Lower leg skin (tissue), 4 donors: Measurements from ENCODE around the gene NFIX. TPM values are rescaled to one million over a fixed set of nuclear protein-coding genes. Genes with fewer than 3 reads are reported as not detected.

Experiments used
- DNase-seq, 2 donors: peaks; one replicate each; pipeline ENCODE4 v3.0.0-alpha.2; 2019; ENCODE audit warnings: low spot score in 2 of 2
- H3K4me3 ChIP-seq: fragments of 200-600 bp; sonication (generic); 2 replicates; pipeline ENCODE4 v1.5.1; 2017; ENCODE audit warnings: mild to moderate bottlenecking, low read depth; ENCODE audit not compliant: poor library complexity, severe bottlenecking
- CTCF ChIP-seq, 3 donors: fragments of 450-650 bp; IDR thresholded peaks; one replicate each; pipeline ENCODE4 v1.5.1; 2016; ENCODE audit warnings: antibody characterized with exemption in 3 of 3, mild to moderate bottlenecking in 3 of 3, moderate library complexity in 2 of 3
- POLR2A ChIP-seq, 2 donors: fragments of 450-650 bp; IDR thresholded peaks; one replicate each; pipeline ENCODE4 v1.6.1; 2016 to 2017; ENCODE audit warnings: antibody characterized with exemption in 2 of 2, mild to moderate bottlenecking in 1 of 2, moderate library complexity in 1 of 2
- WGBS, 2 donors: methylation state at CpG; one replicate each; pipeline ENCODE4 v1.1.5; 2018; 5-methylcytosine and 5-hydroxymethylcytosine counted together
- intact Hi-C: fragments of 100-400 bp; cut with DNase I; formaldehyde crosslinking; loops from one replicate; pipeline ENCODE4 v1.15.0; 2023; ENCODE audit warnings: low total_unique reads
- total RNA-seq, 4 donors: library from RNA; depleted of rRNA; stranded (reverse); fragments of >200 nt; gene quantifications; one replicate each; pipeline ENCODE4 v1.1.0, GENCODE V29; 2016

The NFIX gene
- total RNA-seq, 4 donors from 2014 or later, result 119 to 177 (median 136) TPM

GRCh38 chr19:13055213-13056051 is 60.2 kb downstream of the NFIX start:
- no peak overlapping the region for H3K4me3 ChIP-seq
- intact Hi-C loops, result no loop called here
- DNase-seq, result peak; percentile 63 to 95
- WGBS, 2 donors, result 13 to 25% methylated on average over 17 to 26 of the region's 29 CpGs
- TF ChIP-seq POLR2A (IDR thresholded peaks at IDR 0.05) (no peak), CTCF (IDR thresholded peaks at IDR 0.05) (no peak)

GRCh38 chr19:13056052-13056660 is 60.9 kb downstream of the NFIX start:
- intact Hi-C loops, result no loop called here
- H3K4me3 ChIP-seq, result no peak overlapping the region
- 21 to 31% methylated on average over 17 of the region's 17 CpGs for WGBS, 2 donors
- peak; percentile 79 to 96 for DNase-seq
- no peak for TF ChIP-seq POLR2A (IDR thresholded peaks at IDR 0.05)
- no peak for TF ChIP-seq CTCF (IDR thresholded peaks at IDR 0.05)

GRCh38 chr19:13057147-13057572 is 61.9 kb downstream of the NFIX start:
- TF ChIP-seq POLR2A (IDR thresholded peaks at IDR 0.05) (no peak), CTCF (IDR thresholded peaks at IDR 0.05) (no peak)
- no peak overlapping the region for H3K4me3 ChIP-seq
- WGBS, 2 donors, result 21 to 24% methylated on average over 15 of the region's 15 CpGs
- DNase-seq, result no peak
- intact Hi-C loops, result no loop called here

GRCh38 chr19:13057744-13058143 is 62.5 kb downstream of the NFIX start:
- TF ChIP-seq CTCF (IDR thresholded peaks at IDR 0.05) (no peak), POLR2A (IDR thresholded peaks at IDR 0.05) (no peak)
- no peak overlapping the region for H3K4me3 ChIP-seq
- no peak for DNase-seq
- WGBS, 2 donors, result 43 to 51% methylated on average over 2 of the region's 2 CpGs
- intact Hi-C loops, result no loop called here

GRCh38 chr19:13058951-13059660 is 63.8 kb downstream of the NFIX start:
- intact Hi-C loops, result no loop called here
- TF ChIP-seq CTCF (IDR thresholded peaks at IDR 0.05), result no peak
- TF ChIP-seq POLR2A (IDR thresholded peaks at IDR 0.05), result no peak
- H3K4me3 ChIP-seq, result no peak overlapping the region
- DNase-seq, result no peak
- 40% methylated on average over 11 to 12 of the region's 12 CpGs for WGBS, 2 donors
